GM23338 (cell line): ENCODE results near the gene TIMM50. TPM values are rescaled to one million over a fixed set of nuclear protein-coding genes. Genes with fewer than 3 reads are reported as not detected.

Experiments used
- ATAC-seq: fragments of 200-7000 bp; cut with Tn5 transposase; 3 replicates; pipeline ENCODE4 v1.9.1; 2020
- DNase-seq: peaks from one replicate; pipeline ENCODE4 v3.0.0-alpha.2; 2015; ENCODE audit warnings: low spot score
- H2AFZ ChIP-seq: fragments of 200-600 bp; sonication (generic); 2 replicates; pipeline ENCODE4 v1.8.0; 2016; ENCODE audit warnings: antibody characterized with exemption, mild to moderate bottlenecking, moderate library complexity
- H3F3A ChIP-seq: fragments of 200-600 bp; sonication (generic); replicated peaks from 2 replicates; pipeline ENCODE4 v1.8.0; 2017; ENCODE audit warnings: antibody characterized with exemption, mixed run types, low read depth
- H3K27ac ChIP-seq: fragments of 200-600 bp; sonication (generic); 2 replicates; pipeline ENCODE4 v1.6.1; 2016; ENCODE audit warnings: low read depth
- H3K27me3 ChIP-seq: fragments of 200-600 bp; sonication (generic); 2 replicates; pipeline ENCODE4 v1.8.0; 2016; ENCODE audit warnings: mild to moderate bottlenecking, mixed run types, moderate library complexity; ENCODE audit not compliant: insufficient read depth
- H3K36me3 ChIP-seq: fragments of 200-600 bp; sonication (generic); 2 replicates; pipeline ENCODE4 v1.8.0; 2016; ENCODE audit warnings: mild to moderate bottlenecking; ENCODE audit not compliant: insufficient read depth
- H3K4me1 ChIP-seq: fragments of 200-600 bp; sonication (generic); 2 replicates; pipeline ENCODE4 v1.8.0; 2016; ENCODE audit warnings: mild to moderate bottlenecking, moderate library complexity; ENCODE audit not compliant: insufficient read depth
- H3K4me2 ChIP-seq: fragments of 200-600 bp; sonication (generic); 2 replicates; pipeline ENCODE4 v1.7.1; 2017; ENCODE audit warnings: mixed run types
- H3K4me3 ChIP-seq: fragments of 200-600 bp; sonication (generic); 2 replicates; pipeline ENCODE4 v1.6.1; 2016; ENCODE audit warnings: mixed run types
- H3K79me2 ChIP-seq: fragments of 200-600 bp; sonication (generic); replicated peaks from 2 replicates; pipeline ENCODE4 v1.8.0; 2017; ENCODE audit warnings: mild to moderate bottlenecking; ENCODE audit not compliant: insufficient read depth
- H3K9me2 ChIP-seq: fragments of 200-600 bp; sonication (generic); 2 replicates; pipeline ENCODE4 v1.8.0; 2017; ENCODE audit not compliant: insufficient read depth
- H4K20me1 ChIP-seq: fragments of 200-600 bp; sonication (generic); replicated peaks from 2 replicates; pipeline ENCODE4 v1.8.0; 2017; ENCODE audit warnings: mild to moderate bottlenecking; ENCODE audit not compliant: insufficient read depth
- H3K27ac Mint-ChIP-seq: 2 replicates; pipeline ENCODE4 v1.8.0; 2020; ENCODE audit warnings: inconsistent platforms, mild to moderate bottlenecking, moderate library complexity, mixed read lengths
- H3K27me3 Mint-ChIP-seq: 3 replicates; pipeline ENCODE4 v1.8.0; 2022; ENCODE audit warnings: low read depth, mild to moderate bottlenecking, moderate library complexity, mixed read lengths, inconsistent platforms; ENCODE audit not compliant: insufficient read depth, poor library complexity
- H3K36me3 Mint-ChIP-seq: 3 replicates; pipeline ENCODE4 v1.8.0; 2021; ENCODE audit warnings: low read depth, mild to moderate bottlenecking, inconsistent platforms, moderate library complexity, mixed read lengths
- H3K4me1 Mint-ChIP-seq: 3 replicates; pipeline ENCODE4 v1.8.0; 2020; ENCODE audit warnings: mild to moderate bottlenecking, inconsistent platforms, mixed read lengths
- H3K4me3 Mint-ChIP-seq: 3 replicates; pipeline ENCODE4 v1.8.0; 2021; ENCODE audit warnings: moderate library complexity, mild to moderate bottlenecking, inconsistent platforms, mixed read lengths
- H3K9me3 Mint-ChIP-seq: 3 replicates; pipeline ENCODE4 v1.8.0; 2020; ENCODE audit warnings: moderate library complexity, mild to moderate bottlenecking, inconsistent platforms, mixed read lengths
- CREB1 ChIP-seq: fragments of 250-450 bp; sonication (Bioruptor Pico); IDR thresholded peaks from 2 replicates; pipeline ENCODE4 v1.5.0; 2020; ENCODE audit warnings: low read depth, mild to moderate bottlenecking, moderate library complexity
- EZH2 ChIP-seq: fragments of 200-600 bp; sonication (generic); IDR thresholded peaks from one replicate; pipeline ENCODE4 v1.8.0; 2017; ENCODE audit warnings: antibody characterized with exemption, mild to moderate bottlenecking, low read depth; ENCODE audit not compliant: unreplicated experiment
- EZH2phosphoT487 ChIP-seq: fragments of 200-600 bp; sonication (generic); IDR thresholded peaks from one replicate; pipeline ENCODE4 v1.8.1; 2018; ENCODE audit warnings: antibody characterized with exemption; ENCODE audit not compliant: unreplicated experiment
- JUNB ChIP-seq: IDR thresholded peaks from one replicate; pipeline ENCODE4 v1.6.1; 2016; ENCODE audit warnings: antibody characterized with exemption; ENCODE audit not compliant: unreplicated experiment
- POLR2AphosphoS5 ChIP-seq: IDR thresholded peaks from 2 replicates; pipeline ENCODE4 v1.6.1; 2016; ENCODE audit warnings: antibody characterized with exemption, low read depth
- STAT1 ChIP-seq: IDR thresholded peaks from one replicate; pipeline ENCODE4 v1.6.1; 2016; ENCODE audit warnings: antibody characterized with exemption; ENCODE audit not compliant: unreplicated experiment
- ZNF114 ChIP-seq: fragments of 250-450 bp; sonication (Bioruptor Pico); IDR thresholded peaks from 2 replicates; pipeline ENCODE4 v1.5.0; 2020; ENCODE audit warnings: mild to moderate bottlenecking, moderate library complexity
- ZNF331 ChIP-seq: fragments of 250-450 bp; sonication (Bioruptor Pico); IDR thresholded peaks from 2 replicates; pipeline ENCODE4 v1.5.0; 2020; ENCODE audit warnings: low read depth, mild to moderate bottlenecking, moderate library complexity
- polyA plus RNA-seq: library from polyadenylated mRNA; unstranded; fragments of >200 nt; fragmentation: Nextera tagmentation; extraction: Ambion mirVana; gene quantifications from 2 replicates; pipeline ENCODE4 v1.2.1, GENCODE V29; 2016
- total RNA-seq: library from RNA; depleted of rRNA; stranded (reverse); fragments of >200 nt; shearing (Covaris generic); gene quantifications from 2 replicates; pipeline ENCODE4 v1.2.3, GENCODE V29; 2014
- TF ChIP-seq, protein P1 (sequence below), 2 experiments: fragments of 200-600 bp in 1 of 2; sonication (generic) in 1 of 2; conservative IDR thresholded peaks; 2 replicates each; pipeline versions ENCODE4 v1.5.1 to v1.6.1; 2016 to 2017; ENCODE audit warnings: antibody characterized with exemption in 2 of 2, low read depth in 2 of 2, mild to moderate bottlenecking in 2 of 2, moderate library complexity in 1 of 2
- TF ChIP-seq, protein P2 (sequence below): IDR thresholded peaks from 2 replicates; pipeline ENCODE4 v1.6.1; 2016; ENCODE audit warnings: antibody characterized with exemption
- TF ChIP-seq, protein P3 (sequence below): IDR thresholded peaks from one replicate; pipeline ENCODE4 v1.6.1; 2018; ENCODE audit warnings: antibody characterized with exemption; ENCODE audit not compliant: unreplicated experiment

TIMM50 gene
- total and polyA plus RNA-seq, 2 experiments from 2014 or later, result 119 to 139 TPM

DNA sequence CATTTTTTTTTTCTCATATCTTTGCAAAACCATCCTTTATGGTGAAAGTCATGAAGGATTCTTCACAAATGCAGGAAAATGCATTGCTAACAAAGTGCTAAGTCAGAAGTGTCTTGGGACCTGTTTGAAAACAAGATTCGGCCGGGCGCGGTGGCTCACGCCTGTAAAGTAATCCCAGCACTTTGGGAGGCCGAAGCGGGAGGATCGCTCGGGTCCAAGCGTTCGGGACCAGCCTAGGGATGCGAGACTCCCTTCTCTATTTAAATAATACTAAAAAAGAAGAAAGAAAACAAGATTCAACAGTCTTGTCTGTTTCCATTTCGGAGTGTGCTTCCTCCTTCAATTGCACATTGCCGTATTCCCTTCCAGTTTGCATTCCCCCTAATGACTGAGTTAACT is 51.2 kb downstream of the TIMM50 start:
- Histone ChIP-seq H3K9me2 (no peaks in the 10 kb centered on the region), H2AFZ (peak overlapping the region; percentile 89), H3K4me3 (peak overlapping the region; percentile 94), H3K27ac (no peak overlapping the region), H3F3A (no peaks in the 10 kb centered on the region), H3K79me2 (peaks cover 16% of the 10 kb centered on the region; the same call in 1 of the 2 replicates), H4K20me1 (peaks cover 15% of the 10 kb centered on the region; the same call in 1 of the 2 replicates), H3K4me2 (peak overlapping the region; percentile 98), H3K4me1 (0 out of 2 replicates have a peak, but pooled peaks cover 3% of the 10 kb centered on the region), H3K36me3 (no peaks in the 10 kb centered on the region), H3K27me3 (no peaks in the 10 kb centered on the region)
- Mint-ChIP-seq H3K27ac (no peak overlapping the region), H3K4me1 (no peaks in the 10 kb centered on the region; the same call in 1 of the 3 replicates), H3K27me3 (peaks cover 11% of the 10 kb centered on the region), H3K4me3 (peak overlapping the region; percentile 93), H3K9me3 (no peaks in the 10 kb centered on the region), H3K36me3 (no peaks in the 10 kb centered on the region)
- no peak for TF ChIP-seq STAT1
- no peak for TF ChIP-seq ZNF114 (CRISPR knock-in tag)
- DNase-seq (peak; percentile 10), ATAC-seq (no peak)

DNA sequence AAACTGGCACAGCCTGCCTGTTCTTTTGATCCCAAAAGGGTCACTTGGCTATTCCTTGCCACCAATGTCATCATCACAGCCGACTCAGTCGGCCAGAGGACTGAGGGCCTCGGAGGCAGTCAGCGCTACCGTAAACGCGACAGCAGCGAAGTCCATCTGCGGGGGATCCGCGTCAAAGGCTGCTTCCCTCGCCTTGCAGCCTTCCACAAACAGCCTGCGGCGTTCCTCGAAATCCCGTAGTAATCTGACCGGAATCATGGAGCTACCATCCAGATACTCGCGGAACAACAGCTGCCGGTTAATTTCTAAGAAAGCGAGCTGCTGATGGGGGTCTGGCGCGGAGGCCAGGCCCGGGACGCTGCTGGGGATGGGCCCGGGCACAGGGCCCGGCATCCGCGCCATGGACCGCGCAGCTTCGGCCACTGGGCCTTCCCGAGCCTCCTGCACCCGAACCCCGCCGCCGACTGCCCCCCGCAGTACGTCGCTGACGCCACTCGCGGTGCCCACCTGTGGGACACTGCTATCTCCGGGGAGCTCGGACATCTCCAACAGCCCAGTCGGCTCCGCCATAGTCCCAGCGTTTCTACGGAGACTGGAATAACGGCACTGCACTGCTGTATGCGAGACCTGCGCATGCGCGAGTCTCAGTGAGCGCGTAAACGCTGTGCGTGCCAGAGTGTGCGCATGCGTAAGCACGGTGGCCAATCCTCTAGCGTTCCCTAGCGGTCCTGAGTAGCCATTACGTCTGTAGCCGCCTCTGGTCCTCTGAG is 51.8 kb downstream of the TIMM50 start, which contains the start of gene EID2B:
TSS of gene EID2B (minus strand) at position 620 of the 770 bp plus-strand sequence. CDS start at position 570, 50 bp downstream.
- H3K27me3 Mint-ChIP-seq, result peaks cover 11% of the 10 kb centered on the region
- H3K36me3 ChIP-seq, result no peaks in the 10 kb centered on the region
- DNase-seq (peak; percentile 97), ATAC-seq (peak; percentile 95)
- H3K4me3 Mint-ChIP-seq, result peak within 1 kb of the TSS; percentile 93
- H3K9me3 Mint-ChIP-seq, result no peaks in the 10 kb centered on the region
- H3K27ac ChIP-seq, result no peak within 1 kb of the TSS
- no peaks in the 10 kb centered on the region for H3F3A ChIP-seq
- H4K20me1 ChIP-seq, result peaks cover 15% of the 10 kb centered on the region; the same call in 1 of the 2 replicates
- H3K27ac Mint-ChIP-seq, result peak within 1 kb of the TSS; percentile 67; the same call in 1 of the 2 replicates
- peak within 1 kb of the TSS; percentile 89 for H2AFZ ChIP-seq
- H3K4me3 ChIP-seq, result peak within 1 kb of the TSS; percentile 94
- H3K4me1 Mint-ChIP-seq, result no peaks in the 10 kb centered on the region; the same call in 1 of the 3 replicates
- H3K4me1 ChIP-seq, result 0 out of 2 replicates have a peak, but pooled peaks cover 3% of the 10 kb centered on the region
- no peaks in the 10 kb centered on the region for H3K9me2 ChIP-seq
- peaks cover 16% of the 10 kb centered on the region; the same call in 1 of the 2 replicates for H3K79me2 ChIP-seq
- peak within 1 kb of the TSS; percentile 98 for H3K4me2 ChIP-seq
- no peaks in the 10 kb centered on the region for H3K27me3 ChIP-seq
- no peaks in the 10 kb centered on the region for H3K36me3 Mint-ChIP-seq
- TF ChIP-seq EZH2, result no peak
- no peak for TF ChIP-seq EZH2phosphoT487
- no peak for TF ChIP-seq ZNF114 (CRISPR knock-in tag)
- TF ChIP-seq, protein P1, sequence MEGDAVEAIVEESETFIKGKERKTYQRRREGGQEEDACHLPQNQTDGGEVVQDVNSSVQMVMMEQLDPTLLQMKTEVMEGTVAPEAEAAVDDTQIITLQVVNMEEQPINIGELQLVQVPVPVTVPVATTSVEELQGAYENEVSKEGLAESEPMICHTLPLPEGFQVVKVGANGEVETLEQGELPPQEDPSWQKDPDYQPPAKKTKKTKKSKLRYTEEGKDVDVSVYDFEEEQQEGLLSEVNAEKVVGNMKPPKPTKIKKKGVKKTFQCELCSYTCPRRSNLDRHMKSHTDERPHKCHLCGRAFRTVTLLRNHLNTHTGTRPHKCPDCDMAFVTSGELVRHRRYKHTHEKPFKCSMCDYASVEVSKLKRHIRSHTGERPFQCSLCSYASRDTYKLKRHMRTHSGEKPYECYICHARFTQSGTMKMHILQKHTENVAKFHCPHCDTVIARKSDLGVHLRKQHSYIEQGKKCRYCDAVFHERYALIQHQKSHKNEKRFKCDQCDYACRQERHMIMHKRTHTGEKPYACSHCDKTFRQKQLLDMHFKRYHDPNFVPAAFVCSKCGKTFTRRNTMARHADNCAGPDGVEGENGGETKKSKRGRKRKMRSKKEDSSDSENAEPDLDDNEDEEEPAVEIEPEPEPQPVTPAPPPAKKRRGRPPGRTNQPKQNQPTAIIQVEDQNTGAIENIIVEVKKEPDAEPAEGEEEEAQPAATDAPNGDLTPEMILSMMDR (conservative IDR thresholded peaks at IDR 0.05; ENCODE audit: low read depth in 2 of 2), result peak; percentile 76 to 100
- TF ChIP-seq STAT1, result no peak
- TF ChIP-seq, protein P2, sequence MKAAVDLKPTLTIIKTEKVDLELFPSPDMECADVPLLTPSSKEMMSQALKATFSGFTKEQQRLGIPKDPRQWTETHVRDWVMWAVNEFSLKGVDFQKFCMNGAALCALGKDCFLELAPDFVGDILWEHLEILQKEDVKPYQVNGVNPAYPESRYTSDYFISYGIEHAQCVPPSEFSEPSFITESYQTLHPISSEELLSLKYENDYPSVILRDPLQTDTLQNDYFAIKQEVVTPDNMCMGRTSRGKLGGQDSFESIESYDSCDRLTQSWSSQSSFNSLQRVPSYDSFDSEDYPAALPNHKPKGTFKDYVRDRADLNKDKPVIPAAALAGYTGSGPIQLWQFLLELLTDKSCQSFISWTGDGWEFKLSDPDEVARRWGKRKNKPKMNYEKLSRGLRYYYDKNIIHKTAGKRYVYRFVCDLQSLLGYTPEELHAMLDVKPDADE, result 0 out of 2 replicates have a peak, but pooled peaks have one; percentile 40
- TF ChIP-seq ZNF331 (CRISPR knock-in tag), result no peak
- TF ChIP-seq CREB1 (CRISPR knock-in tag), result peak; percentile 54
- TF ChIP-seq, protein P3, sequence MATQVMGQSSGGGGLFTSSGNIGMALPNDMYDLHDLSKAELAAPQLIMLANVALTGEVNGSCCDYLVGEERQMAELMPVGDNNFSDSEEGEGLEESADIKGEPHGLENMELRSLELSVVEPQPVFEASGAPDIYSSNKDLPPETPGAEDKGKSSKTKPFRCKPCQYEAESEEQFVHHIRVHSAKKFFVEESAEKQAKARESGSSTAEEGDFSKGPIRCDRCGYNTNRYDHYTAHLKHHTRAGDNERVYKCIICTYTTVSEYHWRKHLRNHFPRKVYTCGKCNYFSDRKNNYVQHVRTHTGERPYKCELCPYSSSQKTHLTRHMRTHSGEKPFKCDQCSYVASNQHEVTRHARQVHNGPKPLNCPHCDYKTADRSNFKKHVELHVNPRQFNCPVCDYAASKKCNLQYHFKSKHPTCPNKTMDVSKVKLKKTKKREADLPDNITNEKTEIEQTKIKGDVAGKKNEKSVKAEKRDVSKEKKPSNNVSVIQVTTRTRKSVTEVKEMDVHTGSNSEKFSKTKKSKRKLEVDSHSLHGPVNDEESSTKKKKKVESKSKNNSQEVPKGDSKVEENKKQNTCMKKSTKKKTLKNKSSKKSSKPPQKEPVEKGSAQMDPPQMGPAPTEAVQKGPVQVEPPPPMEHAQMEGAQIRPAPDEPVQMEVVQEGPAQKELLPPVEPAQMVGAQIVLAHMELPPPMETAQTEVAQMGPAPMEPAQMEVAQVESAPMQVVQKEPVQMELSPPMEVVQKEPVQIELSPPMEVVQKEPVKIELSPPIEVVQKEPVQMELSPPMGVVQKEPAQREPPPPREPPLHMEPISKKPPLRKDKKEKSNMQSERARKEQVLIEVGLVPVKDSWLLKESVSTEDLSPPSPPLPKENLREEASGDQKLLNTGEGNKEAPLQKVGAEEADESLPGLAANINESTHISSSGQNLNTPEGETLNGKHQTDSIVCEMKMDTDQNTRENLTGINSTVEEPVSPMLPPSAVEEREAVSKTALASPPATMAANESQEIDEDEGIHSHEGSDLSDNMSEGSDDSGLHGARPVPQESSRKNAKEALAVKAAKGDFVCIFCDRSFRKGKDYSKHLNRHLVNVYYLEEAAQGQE, result no peak
- TF ChIP-seq JUNB, result no peak
- TF ChIP-seq POLR2AphosphoS5, result peak; percentile 94
